Sigmoid colon (tissue), 4 donors: ENCODE results near the gene NOX4.

Source experiments
- CTCF ChIP-seq, 4 experiments: fragments of 450-650 bp in 3 of 4; fragments of 200-600 bp in 1 of 4; IDR thresholded peaks; one replicate each; pipeline ENCODE4 v1.5.1; 2016 to 2019; ENCODE audit warnings: antibody characterized with exemption in 4 of 4, mild to moderate bottlenecking in 3 of 4, moderate library complexity in 2 of 4
- EP300 ChIP-seq, 4 donors: sonication (generic); formaldehyde crosslinking; IDR thresholded peaks; one replicate each; pipeline ENCODE4 v1.6.1; 2017; ENCODE audit warnings: antibody characterized with exemption in 4 of 4
- POLR2A ChIP-seq, 2 donors: fragments of 450-650 bp; IDR thresholded peaks; one replicate each; pipeline ENCODE4 v1.6.1; 2016; ENCODE audit warnings: antibody characterized with exemption in 2 of 2, mild to moderate bottlenecking in 2 of 2, moderate library complexity in 2 of 2
- POLR2AphosphoS5 ChIP-seq, 4 donors: sonication (generic); formaldehyde crosslinking; IDR thresholded peaks; one replicate each; pipeline ENCODE4 v1.6.1; 2017; ENCODE audit warnings: antibody characterized with exemption in 4 of 4

GRCh38 chr11:89436071-89436470 is 55.1 kb downstream of the NOX4 start:
- TF ChIP-seq POLR2AphosphoS5 (IDR thresholded peaks at IDR 0.05): no peak
- TF ChIP-seq POLR2A (IDR thresholded peaks at IDR 0.05): no peak
- TF ChIP-seq CTCF (IDR thresholded peaks at IDR 0.05): no peak
- no peak for TF ChIP-seq EP300 (IDR thresholded peaks at IDR 0.05)
